IMR-90 (cell line): Measurements from ENCODE around the gene XRCC5. TPM values are rescaled to one million over a fixed set of nuclear protein-coding genes. Genes with fewer than 3 reads are reported as not detected.

Experiments
- ATAC-seq: fragments of 200-7000 bp; cut with Tn5 transposase; 2 replicates; pipeline ENCODE4 v1.9.1; 2020; ENCODE audit warnings: low read depth, mild to moderate bottlenecking, moderate library complexity
- BruUV-seq: library from RNA; stranded (reverse); fragments of 400-500 nt; replicated peaks from 2 replicates; lab custom pipeline; 2021; lab: Mats Ljungman, UMichigan
- CTCF ChIA-PET: fragments of 300-600 bp; formaldehyde crosslinking; extraction: SDS; loops from one replicate; lab custom pipeline; 2021; ENCODE audit warnings: antibody characterized with exemption; lab: Yijun Ruan, JAX
- POLR2A ChIA-PET: fragments of 300-600 bp; sonication (Branson Sonifier 250); formaldehyde crosslinking; loops from one replicate; lab custom pipeline; 2022; ENCODE audit warnings: antibody characterized with exemption; ENCODE audit not compliant: unreplicated experiment; lab: Charles Lee
- DNase-seq: peaks from one replicate; pipeline ENCODE4 v3.0.0; 2013
- H2AFZ ChIP-seq: replicated peaks from 2 replicates; pipeline ENCODE3; 2013; ENCODE audit warnings: low read length, mild to moderate bottlenecking; ENCODE audit not compliant: poor library complexity
- H2AK5ac ChIP-seq: 2 replicates; pipeline ENCODE4 v1.6.1; 2013; ENCODE audit warnings: low read depth, low read length, inconsistent platforms
- H2AK9ac ChIP-seq: replicated peaks from 2 replicates; pipeline ENCODE3; 2013; ENCODE audit warnings: mild to moderate bottlenecking, low read depth, low read length, moderate library complexity; ENCODE audit not compliant: poor library complexity
- H2BK120ac ChIP-seq: 2 replicates; pipeline ENCODE4 v1.6.1; 2013; ENCODE audit warnings: low read depth, low read length, inconsistent platforms
- H2BK15ac ChIP-seq: 3 replicates; pipeline ENCODE4 v1.6.1; 2013; ENCODE audit warnings: low read depth, low read length, inconsistent platforms
- H2BK20ac ChIP-seq: 2 replicates; pipeline ENCODE4 v1.6.1; 2013; ENCODE audit warnings: low read depth, mild to moderate bottlenecking, inconsistent platforms, low read length, moderate library complexity
- H2BK5ac ChIP-seq: 2 replicates; pipeline ENCODE4 v1.6.1; 2013; ENCODE audit warnings: mild to moderate bottlenecking, low read depth, low read length, inconsistent platforms; ENCODE audit not compliant: poor library complexity, severe bottlenecking
- H3K14ac ChIP-seq: replicated peaks from 2 replicates; pipeline ENCODE4 v1.6.1; 2013; ENCODE audit warnings: low read depth, low read length, inconsistent platforms
- H3K18ac ChIP-seq: 2 replicates; pipeline ENCODE4 v1.6.1; 2013; ENCODE audit warnings: low read depth, low read length, control low read depth
- H3K23ac ChIP-seq: 2 replicates; pipeline ENCODE4 v1.6.1; 2013; ENCODE audit warnings: low read depth, low read length, inconsistent platforms
- H3K27ac ChIP-seq: 2 replicates; pipeline ENCODE4 v1.5.1; 2013; ENCODE audit warnings: mild to moderate bottlenecking, control low read depth, low read length; ENCODE audit not compliant: insufficient read depth
- H3K27me3 ChIP-seq: 2 replicates; pipeline ENCODE4 v1.6.1; 2013; ENCODE audit warnings: low read length; ENCODE audit not compliant: control insufficient read depth, insufficient read depth
- H3K36me3 ChIP-seq: 2 replicates; pipeline ENCODE4 v1.6.1; 2013; ENCODE audit warnings: low read length, mixed read lengths; ENCODE audit not compliant: control insufficient read depth, insufficient read depth
- H3K4ac ChIP-seq: 2 replicates; pipeline ENCODE4 v1.6.1; 2013; ENCODE audit warnings: low read depth, low read length, inconsistent platforms
- H3K4me1 ChIP-seq: 2 replicates; pipeline ENCODE4 v1.6.1; 2013; ENCODE audit warnings: low read length, mixed read lengths; ENCODE audit not compliant: control insufficient read depth, insufficient read depth
- H3K4me2 ChIP-seq: 2 replicates; pipeline ENCODE4 v1.6.1; 2013; ENCODE audit warnings: low read depth, mild to moderate bottlenecking, control low read depth, low read length, moderate library complexity
- H3K4me3 ChIP-seq: 2 replicates; pipeline ENCODE4 v1.5.1; 2013; ENCODE audit warnings: low read depth, mild to moderate bottlenecking, control low read depth, low read length, moderate library complexity; ENCODE audit not compliant: insufficient read depth
- H3K56ac ChIP-seq: 2 replicates; pipeline ENCODE4 v1.6.1; 2013; ENCODE audit warnings: low read length, inconsistent platforms; ENCODE audit not compliant: insufficient read depth; ENCODE audit errors: extremely low read depth
- H3K79me1 ChIP-seq, 2 experiments: 2 replicates each; pipeline ENCODE4 v1.6.1; 2013; ENCODE audit warnings: low read length in 2 of 2, inconsistent platforms in 1 of 2, low read depth in 1 of 2
- H3K9ac ChIP-seq: 2 replicates; pipeline ENCODE4 v1.6.1; 2013; ENCODE audit warnings: low read depth, low read length, control low read depth
- H3K9me1 ChIP-seq: 2 replicates; pipeline ENCODE4 v1.6.1; 2013; ENCODE audit warnings: low read length, inconsistent platforms; ENCODE audit not compliant: insufficient read depth
- H3K9me3 ChIP-seq: 2 replicates; pipeline ENCODE4 v1.6.1; 2013; ENCODE audit warnings: low read length; ENCODE audit not compliant: control insufficient read depth, insufficient read depth
- H4K20me1 ChIP-seq: 2 replicates; pipeline ENCODE4 v1.6.1; 2013; ENCODE audit warnings: low read length, inconsistent platforms; ENCODE audit not compliant: insufficient read depth
- H4K5ac ChIP-seq: 2 replicates; pipeline ENCODE4 v1.6.1; 2013; ENCODE audit warnings: mild to moderate bottlenecking, low read depth, low read length, control low read depth
- H4K8ac ChIP-seq, 2 experiments: 2 replicates each; pipeline ENCODE4 v1.6.1; 2013; ENCODE audit warnings: low read depth in 2 of 2, low read length in 2 of 2, control low read depth in 1 of 2, inconsistent platforms in 1 of 2
- H4K91ac ChIP-seq: 2 replicates; pipeline ENCODE4 v1.6.1; 2013; ENCODE audit warnings: low read depth, low read length, inconsistent platforms; ENCODE audit not compliant: insufficient read depth
- MAFK ChIP-seq: IDR thresholded peaks from 2 replicates; pipeline ENCODE4 v1.6.1; 2012; ENCODE audit warnings: low read depth, low read length, improper control_type of control experiment
- NFE2L2 ChIP-seq: fragments of 150-350 bp; IDR thresholded peaks from 2 replicates; pipeline ENCODE4 v1.6.1; 2016; ENCODE audit warnings: low read depth, mild to moderate bottlenecking, low read length
- RCOR1 ChIP-seq: IDR thresholded peaks from 2 replicates; pipeline ENCODE4 v1.6.1; 2012; ENCODE audit warnings: mild to moderate bottlenecking, low read length, improper control_type of control experiment; ENCODE audit not compliant: insufficient replicate concordance
- WGBS, 2 experiments: methylation state at CpG; one replicate each; pipeline versions ENCODE4 v1.1.5 to v1.1.7; 2013; ENCODE audit warnings: missing lambda C conversion rate in 2 of 2; ENCODE audit not compliant: insufficient read length in 1 of 2; ENCODE audit errors: extremely low coverage in 2 of 2; 5-methylcytosine and 5-hydroxymethylcytosine counted together
- dilution Hi-C: fragments of 300-500 bp; cut with HindIII; formaldehyde crosslinking; loops from one replicate; pipeline ENCODE4 v1.14.3; 2018; ENCODE audit warnings: low sequenced_read_pairs; ENCODE audit not compliant: unreplicated experiment
- in situ Hi-C: fragments of 300-500 bp; cut with MboI; formaldehyde crosslinking; loops from 3 replicates; pipeline ENCODE4 v1.14.3; 2019; ENCODE audit warnings: low sequenced_read_pairs, inconsistent platforms, mixed read lengths
- intact Hi-C: fragments of 100-400 bp; cut with micrococcal nuclease; formaldehyde crosslinking; loops from 2 replicates; pipeline ENCODE4 v1.10.0; 2022
- polyA plus RNA-seq, 3 experiments: library from polyadenylated mRNA; depleted of rRNA; stranded (reverse); fragments of >200 nt; gene quantifications; 2 replicates each; pipeline ENCODE4 v1.2.3, GENCODE V29; 2012; ENCODE audit warnings: low replicate concordance in 1 of 3
- total RNA-seq: library from RNA; depleted of rRNA; stranded (reverse); fragments of >200 nt; gene quantifications from 2 replicates; pipeline ENCODE4 v1.2.3, GENCODE V29; 2012
- TF ChIP-seq, protein P1 (sequence below): conservative IDR thresholded peaks from 2 replicates; pipeline ENCODE4 v1.5.1; 2012; ENCODE audit warnings: mild to moderate bottlenecking, low read depth, low read length, improper control_type of control experiment

XRCC5 gene
- total and polyA plus RNA-seq, 2 of the 4 experiments (the other 2 are of a cell fraction): 144 to 509 TPM

- in situ Hi-C loops: no loop called here
- H2BK15ac ChIP-seq: no peak overlapping the region
Measured at GRCh38 chr2:216171011-216171410, 61.9 kb downstream of the XRCC5 start.

More at GRCh38 chr2:216171011-216171410, 61.9 kb downstream of the XRCC5 start:
- Histone ChIP-seq H3K36me3 (peaks cover 28% of the 10 kb centered on the region), H3K23ac (no peak overlapping the region), H2BK20ac (no peak overlapping the region), H2AK5ac (no peak overlapping the region), H3K79me1 (peaks cover 48 to 52% of the 10 kb centered on the region in 2 experiments), H3K9me1 (peaks cover 3% of the 10 kb centered on the region; the same call in 1 of the 2 replicates), H3K56ac (no peak overlapping the region), H2BK120ac (no peak overlapping the region), H3K27ac (no peak overlapping the region), H4K8ac (no peak overlapping the region), H3K27me3 (no peaks in the 10 kb centered on the region), H2AK9ac (no peak overlapping the region), H3K4me1 (no peaks in the 10 kb centered on the region), H3K9me3 (no peaks in the 10 kb centered on the region), H4K5ac (no peak overlapping the region), H2AFZ (no peak overlapping the region), H3K4me2 (no peak overlapping the region), H3K4me3 (no peak overlapping the region), H3K4ac (no peak overlapping the region), H3K14ac (no peak overlapping the region), H4K20me1 (0 out of 2 replicates have a peak, but pooled peaks cover 3% of the 10 kb centered on the region), H3K18ac (no peak overlapping the region), H4K91ac (no peak overlapping the region), H2BK5ac (no peak overlapping the region), H3K9ac (no peak overlapping the region)
- CTCF ChIA-PET: no interaction called here
- intact Hi-C loops: no loop called here
- WGBS, 2 experiments: 100% methylated on average over 1 of the region's 3 CpGs; no CpG with 5 or more reads in 1 of the 2 experiments
- TF ChIP-seq MAFK (peak; percentile 71), NFE2L2 (no peak), RCOR1 (no peak)
- TF ChIP-seq, protein P1, sequence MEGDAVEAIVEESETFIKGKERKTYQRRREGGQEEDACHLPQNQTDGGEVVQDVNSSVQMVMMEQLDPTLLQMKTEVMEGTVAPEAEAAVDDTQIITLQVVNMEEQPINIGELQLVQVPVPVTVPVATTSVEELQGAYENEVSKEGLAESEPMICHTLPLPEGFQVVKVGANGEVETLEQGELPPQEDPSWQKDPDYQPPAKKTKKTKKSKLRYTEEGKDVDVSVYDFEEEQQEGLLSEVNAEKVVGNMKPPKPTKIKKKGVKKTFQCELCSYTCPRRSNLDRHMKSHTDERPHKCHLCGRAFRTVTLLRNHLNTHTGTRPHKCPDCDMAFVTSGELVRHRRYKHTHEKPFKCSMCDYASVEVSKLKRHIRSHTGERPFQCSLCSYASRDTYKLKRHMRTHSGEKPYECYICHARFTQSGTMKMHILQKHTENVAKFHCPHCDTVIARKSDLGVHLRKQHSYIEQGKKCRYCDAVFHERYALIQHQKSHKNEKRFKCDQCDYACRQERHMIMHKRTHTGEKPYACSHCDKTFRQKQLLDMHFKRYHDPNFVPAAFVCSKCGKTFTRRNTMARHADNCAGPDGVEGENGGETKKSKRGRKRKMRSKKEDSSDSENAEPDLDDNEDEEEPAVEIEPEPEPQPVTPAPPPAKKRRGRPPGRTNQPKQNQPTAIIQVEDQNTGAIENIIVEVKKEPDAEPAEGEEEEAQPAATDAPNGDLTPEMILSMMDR: no peak
- DNase-seq (no peak), ATAC-seq (no peak)
- BruUV-seq: no TSS peak
- POLR2A ChIA-PET: no interaction called here
- dilution Hi-C loops: no loop called here
